SK-N-SH (cell line): Measurements from ENCODE around the gene SOBP. TPM values are rescaled to one million over a fixed set of nuclear protein-coding genes. Genes with fewer than 3 reads are reported as not detected.

Source experiments
- CTCF ChIA-PET: fragments of 300-600, 350-600 bp; formaldehyde crosslinking; extraction: SDS; loops from one replicate; lab custom pipeline; 2021; lab: Yijun Ruan, JAX
- POLR2A ChIA-PET: fragments of 350-600 bp; sonication (Branson Sonifier 250); formaldehyde crosslinking; extraction: SDS; loops from one replicate; lab custom pipeline; 2020; ENCODE audit warnings: antibody characterized with exemption, inconsistent platforms; lab: Yijun Ruan, JAX
- DNase-seq: peaks from one replicate; pipeline ENCODE4 v3.0.0; 2012
- H2AFZ ChIP-seq: fragments of 200-600 bp; sonication (generic); 2 replicates; pipeline ENCODE4 v1.8.1; 2016; ENCODE audit warnings: antibody characterized with exemption, mild to moderate bottlenecking, low read depth
- H3F3A ChIP-seq: fragments of 200-600 bp; sonication (generic); replicated peaks from 2 replicates; pipeline ENCODE3; 2016; ENCODE audit warnings: antibody characterized with exemption, mild to moderate bottlenecking; ENCODE audit not compliant: insufficient read depth
- H3K27ac ChIP-seq, 2 experiments: fragments of 200-500 bp in 1 of 2; fragments of 200-600 bp in 1 of 2; sonication (Bioruptor generic) in 1 of 2; sonication (generic), shearing (Covaris generic) in 1 of 2; 2 replicates each; pipeline versions ENCODE4 v1.5.1 to v1.6.1; 2014 to 2016; ENCODE audit warnings: low read depth in 2 of 2, inconsistent platforms in 1 of 2, low read length in 1 of 2, mild to moderate bottlenecking in 1 of 2, mixed read lengths in 1 of 2
- H3K27me3 ChIP-seq: fragments of 200-600 bp; sonication (generic), shearing (Covaris generic); 2 replicates; pipeline ENCODE4 v1.6.1; 2016; ENCODE audit warnings: mixed run types; ENCODE audit not compliant: insufficient read depth
- H3K36me3 ChIP-seq, 2 experiments: fragments of 200-500 bp in 1 of 2; fragments of 200-600 bp in 1 of 2; sonication (Bioruptor generic) in 1 of 2; sonication (generic) in 1 of 2; replicated peaks in 1 of 2; 2 replicates each; pipeline versions ENCODE3 to v1.5.1; 2014 to 2016; ENCODE audit warnings: low read length in 1 of 2, mild to moderate bottlenecking in 1 of 2; ENCODE audit not compliant: insufficient read depth in 2 of 2, control insufficient read depth in 1 of 2
- H3K4me1 ChIP-seq, 2 experiments: fragments of 200-500 bp in 1 of 2; fragments of 200-600 bp in 1 of 2; sonication (Bioruptor generic) in 1 of 2; sonication (generic), shearing (Covaris generic) in 1 of 2; 2 replicates each; pipeline versions ENCODE4 v1.5.1 to v1.6.1; 2014 to 2016; ENCODE audit warnings: low read depth in 1 of 2, low read length in 1 of 2, mixed run types in 1 of 2; ENCODE audit not compliant: insufficient read depth in 2 of 2, control insufficient read depth in 1 of 2
- H3K4me2 ChIP-seq: fragments of 200-600 bp; sonication (generic), shearing (Covaris generic); 2 replicates; pipeline ENCODE4 v1.6.1; 2017; ENCODE audit warnings: mixed run types
- H3K4me3 ChIP-seq, 2 experiments: fragments of 200-500 bp in 1 of 2; fragments of 200-600 bp in 1 of 2; sonication (Bioruptor generic) in 1 of 2; sonication (generic), shearing (Covaris generic) in 1 of 2; 2 replicates each; pipeline versions ENCODE4 v1.5.1 to v1.8.1; 2014 to 2016; ENCODE audit warnings: low read depth in 2 of 2, inconsistent platforms in 1 of 2, low read length in 1 of 2, mild to moderate bottlenecking in 1 of 2, mixed read lengths in 1 of 2, moderate library complexity in 1 of 2
- H3K79me2 ChIP-seq: fragments of 200-600 bp; sonication (generic); 2 replicates; pipeline ENCODE4 v1.8.1; 2017; ENCODE audit warnings: mild to moderate bottlenecking; ENCODE audit not compliant: insufficient read depth
- H3K9ac ChIP-seq: fragments of 200-600 bp; sonication (generic); 2 replicates; pipeline ENCODE4 v1.6.1; 2017; ENCODE audit warnings: mixed run types
- H3K9me2 ChIP-seq: fragments of 200-600 bp; sonication (generic); 2 replicates; pipeline ENCODE4 v1.6.1; 2017; ENCODE audit warnings: mixed run types
- H3K9me3 ChIP-seq: fragments of 200-600 bp; sonication (generic); 2 replicates; pipeline ENCODE4 v1.6.1; 2017; ENCODE audit warnings: mixed run types, mild to moderate bottlenecking, moderate library complexity
- H4K20me1 ChIP-seq: fragments of 200-600 bp; sonication (generic); 2 replicates; pipeline ENCODE4 v1.6.1; 2017; ENCODE audit warnings: mild to moderate bottlenecking, mixed run types; ENCODE audit not compliant: insufficient read depth
- EP300 ChIP-seq, 2 experiments: IDR thresholded peaks; 2 replicates each; pipeline versions ENCODE4 v1.4.0 to v1.6.1; 2012; ENCODE audit warnings: borderline replicate concordance in 1 of 2, low read depth in 1 of 2, low read length in 1 of 2
- EZH2phosphoT487 ChIP-seq: fragments of 200-600 bp; sonication (generic); IDR thresholded peaks from 2 replicates; pipeline ENCODE4 v1.6.1; 2017; ENCODE audit warnings: low read depth, mixed run types, mild to moderate bottlenecking, antibody characterized with exemption, moderate library complexity, borderline replicate concordance
- FOSL2 ChIP-seq: IDR thresholded peaks from 2 replicates; pipeline ENCODE4 v1.4.0; 2012; ENCODE audit warnings: low read depth, mild to moderate bottlenecking, moderate library complexity, borderline replicate concordance
- JUND ChIP-seq: IDR thresholded peaks from 2 replicates; pipeline ENCODE4 v1.4.0; 2012
- PBX3 ChIP-seq: IDR thresholded peaks from 2 replicates; pipeline ENCODE4; 2012
- RXRA ChIP-seq: IDR thresholded peaks from 2 replicates; pipeline ENCODE4 v1.4.0; 2012; ENCODE audit warnings: low read depth, mild to moderate bottlenecking, borderline replicate concordance
- SIN3A ChIP-seq: IDR thresholded peaks from 2 replicates; pipeline ENCODE4 v1.6.1; 2012; ENCODE audit warnings: low read depth, mild to moderate bottlenecking, low read length, moderate library complexity, borderline replicate concordance
- TAF1 ChIP-seq: IDR thresholded peaks from 2 replicates; pipeline ENCODE4 v1.6.1; 2012; ENCODE audit warnings: low read depth, mild to moderate bottlenecking, low read length, moderate library complexity, borderline replicate concordance
- TEAD4 ChIP-seq: IDR thresholded peaks from 2 replicates; pipeline ENCODE4 v1.4.0; 2012; ENCODE audit warnings: mild to moderate bottlenecking, borderline replicate concordance; ENCODE audit not compliant: insufficient read depth
- WGBS: methylation state at CpG from one replicate; pipeline ENCODE4 v1.1.6; 2017; ENCODE audit warnings: low lambda C conversion rate; 5-methylcytosine and 5-hydroxymethylcytosine counted together
- polyA plus RNA-seq, 3 experiments: library from polyadenylated mRNA; depleted of rRNA; stranded (reverse); fragments of >200 nt; gene quantifications; 2 replicates each; pipeline ENCODE4 v1.2.3, GENCODE V29; 2012
- TF ChIP-seq, protein P1 (sequence below): IDR thresholded peaks from 2 replicates; pipeline ENCODE4 v1.4.0; 2012; ENCODE audit warnings: low read depth, borderline replicate concordance
- TF ChIP-seq, protein P2 (sequence below): IDR thresholded peaks from 2 replicates; pipeline ENCODE4 v1.4.0; 2012; ENCODE audit warnings: low read depth, borderline replicate concordance
- TF ChIP-seq, protein P3 (sequence below): fragments of 200-600 bp; sonication (generic); IDR thresholded peaks from 2 replicates; pipeline ENCODE4 v1.6.1; 2017; ENCODE audit warnings: antibody characterized with exemption, mild to moderate bottlenecking, moderate library complexity

Gene SOBP
- polyA plus RNA-seq, 1 of the 3 experiments (the other 2 are of a cell fraction) = 0.61 TPM

DNA sequence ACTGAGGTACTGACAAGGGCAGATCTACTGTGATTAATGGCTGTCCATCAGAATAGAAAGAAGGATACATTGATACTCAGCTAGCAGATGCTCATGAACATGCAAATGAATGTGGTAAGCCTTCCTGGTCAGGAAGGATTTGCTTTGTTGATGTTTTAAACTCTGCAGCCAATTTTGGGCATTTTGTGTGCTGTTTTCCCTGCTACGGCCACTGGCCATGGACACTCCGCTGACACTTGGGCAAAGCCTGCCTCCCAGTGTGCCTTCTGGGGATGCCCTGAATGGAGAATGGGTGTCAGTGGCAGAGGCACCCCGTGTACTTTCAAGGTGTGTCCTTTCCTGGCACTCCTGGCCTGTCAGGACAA is 113.1 kb downstream of the SOBP start:
- no peaks in the 10 kb centered on the region for H3K79me2 ChIP-seq
- no peaks in the 10 kb centered on the region for H3K27me3 ChIP-seq
- H4K20me1 ChIP-seq = no peaks in the 10 kb centered on the region
- peaks cover 0 to 37% of the 10 kb centered on the region in 2 experiments; a peak in 1 of 4 replicates for H3K4me1 ChIP-seq
- no peak overlapping the region for H3K4me2 ChIP-seq
- H3K9ac ChIP-seq = no peak overlapping the region
- ChIA-PET CTCF (interaction anchor here (1.3 kb wide), 1 partner anchor 144 kb away, joined by 3 read pairs; the partner anchor contains the start of gene PDSS2), POLR2A (no interaction called here)
- WGBS = 74% methylated on average over 3 of the region's 3 CpGs
- no peaks in the 10 kb centered on the region for H3K9me2 ChIP-seq
- H3F3A ChIP-seq = no peaks in the 10 kb centered on the region
- H3K36me3 ChIP-seq = no peaks in the 10 kb centered on the region
- H3K4me3 ChIP-seq = no peak overlapping the region
- no peak overlapping the region for H2AFZ ChIP-seq
- DNase-seq = no peak
- TF ChIP-seq, protein P1, sequence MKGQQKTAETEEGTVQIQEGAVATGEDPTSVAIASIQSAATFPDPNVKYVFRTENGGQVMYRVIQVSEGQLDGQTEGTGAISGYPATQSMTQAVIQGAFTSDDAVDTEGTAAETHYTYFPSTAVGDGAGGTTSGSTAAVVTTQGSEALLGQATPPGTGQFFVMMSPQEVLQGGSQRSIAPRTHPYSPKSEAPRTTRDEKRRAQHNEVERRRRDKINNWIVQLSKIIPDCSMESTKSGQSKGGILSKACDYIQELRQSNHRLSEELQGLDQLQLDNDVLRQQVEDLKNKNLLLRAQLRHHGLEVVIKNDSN = no peak
- no peaks in the 10 kb centered on the region for H3K9me3 ChIP-seq
- H3K27ac ChIP-seq = no peak overlapping the region; a peak in 1 of 4 replicates

- Histone ChIP-seq H3K9ac (no peak overlapping the region), H3K27ac (no peak overlapping the region), H3K9me2 (no peaks in the 10 kb centered on the region), H3K36me3 (no peaks in the 10 kb centered on the region), H3K79me2 (no peaks in the 10 kb centered on the region), H3F3A (no peaks in the 10 kb centered on the region), H3K4me2 (no peak overlapping the region), H3K27me3 (no peaks in the 10 kb centered on the region), H3K4me3 (no peak overlapping the region), H3K9me3 (no peaks in the 10 kb centered on the region), H2AFZ (no peak overlapping the region), H4K20me1 (no peaks in the 10 kb centered on the region), H3K4me1 (peaks cover 0 to 37% of the 10 kb centered on the region in 2 experiments; a peak in 1 of 4 replicates)
- DNase-seq = no peak
- WGBS = 95% methylated on average over 9 of the region's 9 CpGs
- ChIA-PET POLR2A (no interaction called here), CTCF (no interaction called here)
- no peak for TF ChIP-seq FOSL2
- TF ChIP-seq TEAD4 = no peak
- TF ChIP-seq TAF1 = no peak
- no peak for TF ChIP-seq EP300 (IDR thresholded peaks at IDR 0.05; ENCODE audit: borderline replicate concordance in 1 of 2, low read depth in 1 of 2, low read length in 1 of 2)
- TF ChIP-seq RXRA = no peak
- TF ChIP-seq EZH2phosphoT487 = no peak
- no peak for TF ChIP-seq PBX3
- TF ChIP-seq, protein P2, sequence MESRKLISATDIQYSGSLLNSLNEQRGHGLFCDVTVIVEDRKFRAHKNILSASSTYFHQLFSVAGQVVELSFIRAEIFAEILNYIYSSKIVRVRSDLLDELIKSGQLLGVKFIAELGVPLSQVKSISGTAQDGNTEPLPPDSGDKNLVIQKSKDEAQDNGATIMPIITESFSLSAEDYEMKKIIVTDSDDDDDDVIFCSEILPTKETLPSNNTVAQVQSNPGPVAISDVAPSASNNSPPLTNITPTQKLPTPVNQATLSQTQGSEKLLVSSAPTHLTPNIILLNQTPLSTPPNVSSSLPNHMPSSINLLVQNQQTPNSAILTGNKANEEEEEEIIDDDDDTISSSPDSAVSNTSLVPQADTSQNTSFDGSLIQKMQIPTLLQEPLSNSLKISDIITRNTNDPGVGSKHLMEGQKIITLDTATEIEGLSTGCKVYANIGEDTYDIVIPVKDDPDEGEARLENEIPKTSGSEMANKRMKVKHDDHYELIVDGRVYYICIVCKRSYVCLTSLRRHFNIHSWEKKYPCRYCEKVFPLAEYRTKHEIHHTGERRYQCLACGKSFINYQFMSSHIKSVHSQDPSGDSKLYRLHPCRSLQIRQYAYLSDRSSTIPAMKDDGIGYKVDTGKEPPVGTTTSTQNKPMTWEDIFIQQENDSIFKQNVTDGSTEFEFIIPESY = no peak
- TF ChIP-seq JUND = no peak
- TF ChIP-seq, protein P3, sequence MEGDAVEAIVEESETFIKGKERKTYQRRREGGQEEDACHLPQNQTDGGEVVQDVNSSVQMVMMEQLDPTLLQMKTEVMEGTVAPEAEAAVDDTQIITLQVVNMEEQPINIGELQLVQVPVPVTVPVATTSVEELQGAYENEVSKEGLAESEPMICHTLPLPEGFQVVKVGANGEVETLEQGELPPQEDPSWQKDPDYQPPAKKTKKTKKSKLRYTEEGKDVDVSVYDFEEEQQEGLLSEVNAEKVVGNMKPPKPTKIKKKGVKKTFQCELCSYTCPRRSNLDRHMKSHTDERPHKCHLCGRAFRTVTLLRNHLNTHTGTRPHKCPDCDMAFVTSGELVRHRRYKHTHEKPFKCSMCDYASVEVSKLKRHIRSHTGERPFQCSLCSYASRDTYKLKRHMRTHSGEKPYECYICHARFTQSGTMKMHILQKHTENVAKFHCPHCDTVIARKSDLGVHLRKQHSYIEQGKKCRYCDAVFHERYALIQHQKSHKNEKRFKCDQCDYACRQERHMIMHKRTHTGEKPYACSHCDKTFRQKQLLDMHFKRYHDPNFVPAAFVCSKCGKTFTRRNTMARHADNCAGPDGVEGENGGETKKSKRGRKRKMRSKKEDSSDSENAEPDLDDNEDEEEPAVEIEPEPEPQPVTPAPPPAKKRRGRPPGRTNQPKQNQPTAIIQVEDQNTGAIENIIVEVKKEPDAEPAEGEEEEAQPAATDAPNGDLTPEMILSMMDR = no peak
- no peak for TF ChIP-seq SIN3A
Measured at GRCh38 chr6:107604549-107604948, 114.6 kb downstream of the SOBP start.
